ENCODE data around the gene PLPP4. TPM values are rescaled to one million over a fixed set of nuclear protein-coding genes. Genes with fewer than 3 reads are reported as not detected.

The PLPP4 gene
- polyA plus RNA-seq (2013, experiment 1 of 2): 0.65 TPM
- polyA plus RNA-seq (2013, experiment 2 of 2): 0.51 TPM

GRCh38 chr10:120456626-120457430, at the start of gene PLPP4:
TSS of gene PLPP4 (plus strand) at chr10:120457227. CDS start at chr10:120457306, 79 bp downstream.
- Histone ChIP-seq H3K27ac (ENCODE audit: low read depth, low read length) (no peak within 1 kb of the TSS), H3K36me3 (ENCODE audit: insufficient read depth, low read length) (no peaks in the 10 kb centered on the region), H3K27me3 (ENCODE audit: insufficient read depth, low read length) (peaks cover 50% of the 10 kb centered on the region), H3K9me3 (ENCODE audit: insufficient read depth, low read depth, low read length) (no peaks in the 10 kb centered on the region), H3K4me1 (ENCODE audit: insufficient read depth, low read length) (peaks cover 9% of the 10 kb centered on the region), H3K4me3 (ENCODE audit: low read length) (peak within 1 kb of the TSS; percentile 63), H3K9ac (ENCODE audit: low read depth, low read length) (peak within 1 kb of the TSS; percentile 53)
- 1% methylated on average over 92 of the region's 92 CpGs for WGBS

GRCh38 chr10:120409816-120410215, 47.2 kb upstream of the PLPP4 start:
- no peaks in the 10 kb centered on the region for H3K36me3 ChIP-seq (ENCODE audit: insufficient read depth, low read length)
- H3K27me3 ChIP-seq (ENCODE audit: insufficient read depth, low read length): no peaks in the 10 kb centered on the region
- H3K9ac ChIP-seq (ENCODE audit: low read depth, low read length): no peak overlapping the region
- no peak overlapping the region for H3K27ac ChIP-seq (ENCODE audit: low read depth, low read length)
- H3K9me3 ChIP-seq (ENCODE audit: insufficient read depth, low read depth, low read length): no peaks in the 10 kb centered on the region
- H3K4me3 ChIP-seq (ENCODE audit: low read length): no peak overlapping the region
- no peaks in the 10 kb centered on the region for H3K4me1 ChIP-seq (ENCODE audit: insufficient read depth, low read length)
- 91% methylated on average over 3 of the region's 4 CpGs for WGBS

GRCh38 chr10:120414946-120415345, 42.1 kb upstream of the PLPP4 start:
- Histone ChIP-seq H3K36me3 (ENCODE audit: insufficient read depth, low read length) (no peaks in the 10 kb centered on the region), H3K27me3 (ENCODE audit: insufficient read depth, low read length) (no peaks in the 10 kb centered on the region), H3K4me3 (ENCODE audit: low read length) (no peak overlapping the region), H3K27ac (ENCODE audit: low read depth, low read length) (no peak overlapping the region), H3K9ac (ENCODE audit: low read depth, low read length) (no peak overlapping the region), H3K9me3 (ENCODE audit: insufficient read depth, low read depth, low read length) (no peaks in the 10 kb centered on the region), H3K4me1 (ENCODE audit: insufficient read depth, low read length) (0 out of 2 replicates have a peak, but pooled peaks cover 3% of the 10 kb centered on the region)
- 93% methylated on average over 3 of the region's 3 CpGs for WGBS

GRCh38 chr10:120415709-120416330, 41.2 kb upstream of the PLPP4 start:
- H3K36me3 ChIP-seq (ENCODE audit: insufficient read depth, low read length): no peaks in the 10 kb centered on the region
- H3K9me3 ChIP-seq (ENCODE audit: insufficient read depth, low read depth, low read length): no peaks in the 10 kb centered on the region
- H3K9ac ChIP-seq (ENCODE audit: low read depth, low read length): no peak overlapping the region
- H3K27me3 ChIP-seq (ENCODE audit: insufficient read depth, low read length): no peaks in the 10 kb centered on the region
- H3K4me3 ChIP-seq (ENCODE audit: low read length): no peak overlapping the region
- H3K27ac ChIP-seq (ENCODE audit: low read depth, low read length): no peak overlapping the region
- WGBS: 87% methylated on average over 4 of the region's 5 CpGs
- H3K4me1 ChIP-seq (ENCODE audit: insufficient read depth, low read length): 0 out of 2 replicates have a peak, but pooled peaks cover 3% of the 10 kb centered on the region

- 94% methylated on average over 5 of the region's 5 CpGs for WGBS
- H3K27ac ChIP-seq (ENCODE audit: low read depth, low read length): no peak overlapping the region
- 0 out of 2 replicates have a peak, but pooled peaks cover 3% of the 10 kb centered on the region for H3K4me1 ChIP-seq (ENCODE audit: insufficient read depth, low read length)
- H3K9me3 ChIP-seq (ENCODE audit: insufficient read depth, low read depth, low read length): 0 out of 2 replicates have a peak, but pooled peaks cover 3% of the 10 kb centered on the region
- H3K36me3 ChIP-seq (ENCODE audit: insufficient read depth, low read length): no peaks in the 10 kb centered on the region
- no peak overlapping the region for H3K9ac ChIP-seq (ENCODE audit: low read depth, low read length)
- no peak overlapping the region for H3K4me3 ChIP-seq (ENCODE audit: low read length)
- no peaks in the 10 kb centered on the region for H3K27me3 ChIP-seq (ENCODE audit: insufficient read depth, low read length)
Observed at GRCh38 chr10:120420421-120420820, 36.6 kb upstream of the PLPP4 start.

- Histone ChIP-seq H3K27ac (ENCODE audit: low read depth, low read length) (no peak overlapping the region), H3K4me3 (ENCODE audit: low read length) (no peak overlapping the region), H3K36me3 (ENCODE audit: insufficient read depth, low read length) (no peaks in the 10 kb centered on the region), H3K27me3 (ENCODE audit: insufficient read depth, low read length) (no peaks in the 10 kb centered on the region), H3K4me1 (ENCODE audit: insufficient read depth, low read length) (0 out of 2 replicates have a peak, but pooled peaks cover under 1% of the 10 kb centered on the region), H3K9ac (ENCODE audit: low read depth, low read length) (no peak overlapping the region), H3K9me3 (ENCODE audit: insufficient read depth, low read depth, low read length) (0 out of 2 replicates have a peak, but pooled peaks cover 3% of the 10 kb centered on the region)
- WGBS: 85% methylated on average over 2 of the region's 2 CpGs
Observed at GRCh38 chr10:120421250-120421649, 35.8 kb upstream of the PLPP4 start.

- WGBS: 80% methylated on average over 7 of the region's 7 CpGs
Observed at GRCh38 chr10:120422457-120422856, 34.6 kb upstream of the PLPP4 start.

GRCh38 chr10:120423431-120424197, 33.4 kb upstream of the PLPP4 start:
- Histone ChIP-seq H3K36me3 (ENCODE audit: insufficient read depth, low read length) (no peaks in the 10 kb centered on the region), H3K27ac (ENCODE audit: low read depth, low read length) (no peak overlapping the region), H3K4me3 (ENCODE audit: low read length) (no peak overlapping the region), H3K4me1 (ENCODE audit: insufficient read depth, low read length) (no peaks in the 10 kb centered on the region), H3K27me3 (ENCODE audit: insufficient read depth, low read length) (no peaks in the 10 kb centered on the region), H3K9ac (ENCODE audit: low read depth, low read length) (no peak overlapping the region), H3K9me3 (ENCODE audit: insufficient read depth, low read depth, low read length) (0 out of 2 replicates have a peak, but pooled peaks cover 3% of the 10 kb centered on the region)
- WGBS: 80% methylated on average over 7 of the region's 8 CpGs

More at GRCh38 chr10:120422457-120422856, 34.6 kb upstream of the PLPP4 start:
- Histone ChIP-seq H3K9me3 (ENCODE audit: insufficient read depth, low read depth, low read length) (0 out of 2 replicates have a peak, but pooled peaks cover 3% of the 10 kb centered on the region), H3K27ac (ENCODE audit: low read depth, low read length) (no peak overlapping the region), H3K9ac (ENCODE audit: low read depth, low read length) (no peak overlapping the region), H3K4me1 (ENCODE audit: insufficient read depth, low read length) (no peaks in the 10 kb centered on the region), H3K36me3 (ENCODE audit: insufficient read depth, low read length) (no peaks in the 10 kb centered on the region), H3K27me3 (ENCODE audit: insufficient read depth, low read length) (no peaks in the 10 kb centered on the region), H3K4me3 (ENCODE audit: low read length) (no peak overlapping the region)

GRCh38 chr10:120424198-120424464, 32.9 kb upstream of the PLPP4 start:
- WGBS: 94% methylated on average over 4 of the region's 4 CpGs
- Histone ChIP-seq H3K36me3 (ENCODE audit: insufficient read depth, low read length) (no peaks in the 10 kb centered on the region), H3K9ac (ENCODE audit: low read depth, low read length) (no peak overlapping the region), H3K27ac (ENCODE audit: low read depth, low read length) (no peak overlapping the region), H3K9me3 (ENCODE audit: insufficient read depth, low read depth, low read length) (0 out of 2 replicates have a peak, but pooled peaks cover 3% of the 10 kb centered on the region), H3K4me3 (ENCODE audit: low read length) (no peak overlapping the region), H3K4me1 (ENCODE audit: insufficient read depth, low read length) (no peaks in the 10 kb centered on the region), H3K27me3 (ENCODE audit: insufficient read depth, low read length) (no peaks in the 10 kb centered on the region)

GRCh38 chr10:120426306-120426705, 30.7 kb upstream of the PLPP4 start:
- Histone ChIP-seq H3K27ac (ENCODE audit: low read depth, low read length) (no peak overlapping the region), H3K4me3 (ENCODE audit: low read length) (no peak overlapping the region), H3K36me3 (ENCODE audit: insufficient read depth, low read length) (no peaks in the 10 kb centered on the region), H3K27me3 (ENCODE audit: insufficient read depth, low read length) (no peaks in the 10 kb centered on the region), H3K9ac (ENCODE audit: low read depth, low read length) (no peak overlapping the region), H3K9me3 (ENCODE audit: insufficient read depth, low read depth, low read length) (0 out of 2 replicates have a peak, but pooled peaks cover 3% of the 10 kb centered on the region), H3K4me1 (ENCODE audit: insufficient read depth, low read length) (no peaks in the 10 kb centered on the region; the same call in 1 of the 2 replicates)
- 97% methylated on average over 3 of the region's 3 CpGs for WGBS

GRCh38 chr10:120428754-120429153, 28.3 kb upstream of the PLPP4 start:
- 0 out of 2 replicates have a peak, but pooled peaks cover 3% of the 10 kb centered on the region for H3K9me3 ChIP-seq (ENCODE audit: insufficient read depth, low read depth, low read length)
- H3K4me1 ChIP-seq (ENCODE audit: insufficient read depth, low read length): no peaks in the 10 kb centered on the region; the same call in 1 of the 2 replicates
- H3K4me3 ChIP-seq (ENCODE audit: low read length): no peak overlapping the region
- H3K27me3 ChIP-seq (ENCODE audit: insufficient read depth, low read length): no peaks in the 10 kb centered on the region
- H3K27ac ChIP-seq (ENCODE audit: low read depth, low read length): no peak overlapping the region
- no peak overlapping the region for H3K9ac ChIP-seq (ENCODE audit: low read depth, low read length)
- 93% methylated on average over 5 of the region's 5 CpGs for WGBS
- H3K36me3 ChIP-seq (ENCODE audit: insufficient read depth, low read length): no peaks in the 10 kb centered on the region

Measured in HUES64 (cell line).